ENCODE measurements around the gene PKP4.

The PKP4 gene

GRCh38 chr2:158546412-158547144 lies 89.8 kb downstream of the PKP4 start:
- DNase-seq = no peak

GRCh38 chr2:158553257-158553656 lies 96.5 kb downstream of the PKP4 start:
- DNase-seq = no peak

- DNase-seq = no peak
Measured at GRCh38 chr2:158554996-158555395, 98.2 kb downstream of the PKP4 start.

- no peak for DNase-seq
Measured at GRCh38 chr2:158556124-158556523, 99.4 kb downstream of the PKP4 start.

- DNase-seq = no peak
Measured at GRCh38 chr2:158557752-158558151, 101.0 kb downstream of the PKP4 start.

GRCh38 chr2:158559252-158559651 lies 102.5 kb downstream of the PKP4 start:
- DNase-seq = no peak

GRCh38 chr2:158560259-158560658 lies 103.5 kb downstream of the PKP4 start:
- DNase-seq = no peak

- no peak for DNase-seq
Measured at GRCh38 chr2:158561054-158561453, 104.3 kb downstream of the PKP4 start.

- no peak for DNase-seq
Measured at GRCh38 chr2:158567208-158567607, 110.5 kb downstream of the PKP4 start.

GRCh38 chr2:158569284-158569683 lies 112.5 kb downstream of the PKP4 start:
- no peak for DNase-seq

GRCh38 chr2:158570869-158571268 lies 114.1 kb downstream of the PKP4 start:
- no peak for DNase-seq

- DNase-seq = no peak
Measured at GRCh38 chr2:158573739-158574138, 117.0 kb downstream of the PKP4 start.

GRCh38 chr2:158575051-158575635 lies 118.4 kb downstream of the PKP4 start:
- DNase-seq = no peak

GRCh38 chr2:158577141-158577540 lies 120.4 kb downstream of the PKP4 start:
- no peak for DNase-seq

- DNase-seq = no peak
Measured at GRCh38 chr2:158578703-158579330, 122.1 kb downstream of the PKP4 start.

- no peak for DNase-seq
Measured at GRCh38 chr2:158579928-158580327, 123.2 kb downstream of the PKP4 start.

- no peak for DNase-seq
Measured at GRCh38 chr2:158580760-158581159, 124.0 kb downstream of the PKP4 start.

- DNase-seq = no peak
Measured at GRCh38 chr2:158582670-158583069, 125.9 kb downstream of the PKP4 start.

GRCh38 chr2:158583923-158584322 lies 127.2 kb downstream of the PKP4 start:
- DNase-seq = no peak

GRCh38 chr2:158586491-158586890 lies 129.7 kb downstream of the PKP4 start:
- DNase-seq = no peak

- no peak for DNase-seq
Measured at GRCh38 chr2:158589303-158589702, 132.6 kb downstream of the PKP4 start.

- no peak for DNase-seq
Measured at GRCh38 chr2:158598862-158599517, 142.2 kb downstream of the PKP4 start.

GRCh38 chr2:158599609-158600008 lies 142.9 kb downstream of the PKP4 start:
- no peak for DNase-seq
